ENCODE measurements around the gene ING4.
A peak's percentile ranks its signal among the peaks of the same experiment; 100 is the strongest.

Gene ING4

DNA sequence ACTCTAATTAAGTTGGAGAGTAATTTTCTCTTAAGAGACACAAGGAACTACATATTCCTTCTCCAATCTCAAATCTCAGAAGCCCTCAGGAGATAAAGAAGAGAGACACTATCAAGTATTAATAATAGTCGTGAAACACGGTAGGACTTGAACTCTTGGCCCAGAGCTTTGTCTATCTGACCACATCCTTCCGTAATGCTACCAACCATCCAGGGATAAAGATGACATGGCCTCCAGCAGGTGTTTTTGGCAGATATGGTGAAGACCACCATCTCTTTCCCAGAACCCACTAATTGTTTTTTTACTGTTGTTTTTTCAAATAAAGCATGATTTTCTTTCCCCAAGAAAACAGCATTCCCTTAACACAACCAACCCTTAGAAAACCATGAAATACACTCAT lies 22.9 kb upstream of the ING4 start:
- DNase-seq, result no peak

GRCh38 chr12:6684609-6685008 lies 21.7 kb upstream of the ING4 start:
- peak; percentile 64 for DNase-seq

DNA sequence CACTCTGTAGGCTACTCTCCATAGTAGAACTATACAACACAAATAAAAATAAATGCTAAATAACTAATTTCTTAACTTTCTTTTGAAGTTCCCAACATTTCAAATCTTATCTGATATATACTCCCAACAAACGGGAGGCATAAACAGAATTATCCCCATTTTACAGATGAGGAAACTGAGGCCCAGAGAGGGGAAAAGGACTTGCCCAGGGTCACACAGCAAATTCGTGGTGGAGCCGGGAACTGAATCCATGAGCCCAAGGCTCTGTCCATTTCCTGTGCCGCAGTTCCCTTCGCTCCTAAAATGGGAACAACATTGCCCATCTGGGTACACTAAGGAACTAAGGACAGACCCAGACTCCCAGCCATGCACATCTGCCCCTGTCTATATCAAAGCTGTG lies 14.0 kb upstream of the ING4 start:
- no peak for DNase-seq

DNA sequence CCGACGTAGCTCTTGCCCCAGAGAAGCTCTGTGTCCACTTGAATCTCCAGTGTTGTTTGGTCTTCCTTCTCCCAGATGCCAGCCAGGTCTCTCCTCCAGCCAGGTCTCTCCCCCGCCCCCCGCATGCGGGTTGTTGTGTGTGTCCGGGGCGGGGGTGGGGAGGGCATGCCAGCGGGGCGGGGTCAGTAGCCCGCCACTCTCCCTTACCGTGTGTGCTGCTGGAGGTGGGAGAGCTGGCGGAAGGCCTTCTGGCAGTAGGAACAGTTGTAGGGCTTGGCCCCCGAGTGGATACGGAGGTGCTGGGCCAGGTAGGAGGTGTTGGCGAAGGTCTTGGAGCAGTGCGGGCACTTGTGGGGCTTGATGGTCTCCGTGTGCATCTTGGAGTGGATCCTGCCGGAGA lies 9.2 kb upstream of the ING4 start:
- DNase-seq, result no peak

- no peak for DNase-seq
Observed at GRCh38 chr12:6667559-6668210, 4.8 kb upstream of the ING4 start.

- no peak for DNase-seq
Observed at GRCh38 chr12:6666211-6666610, 3.3 kb upstream of the ING4 start.

DNA sequence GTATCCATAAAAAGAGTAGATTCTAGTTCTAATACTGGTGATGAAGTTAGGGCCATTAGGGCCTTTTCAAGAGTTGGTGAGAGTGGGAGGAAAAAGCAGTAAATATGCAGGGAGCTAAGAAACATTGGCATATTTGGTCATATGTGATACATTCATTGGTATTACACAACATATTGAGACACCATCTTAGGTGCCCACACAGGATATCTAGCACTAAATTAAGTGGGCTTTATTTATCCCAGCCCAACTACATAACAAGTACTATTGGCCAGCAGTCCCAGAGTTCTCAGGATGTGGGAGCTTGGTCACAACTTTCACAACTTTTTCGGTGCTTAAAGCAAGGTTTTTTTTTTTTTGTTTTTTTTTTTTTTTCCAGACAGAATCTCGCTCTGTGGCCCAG lies 2.0 kb upstream of the ING4 start:
- DNase-seq, result peak; percentile 69

GRCh38 chr12:6662602-6662905 lies 365 bp downstream of the ING4 start:
- peak; percentile 18 for DNase-seq

GRCh38 chr12:6653987-6654386 lies 8.9 kb downstream of the ING4 start:
- DNase-seq, result no peak

DNA sequence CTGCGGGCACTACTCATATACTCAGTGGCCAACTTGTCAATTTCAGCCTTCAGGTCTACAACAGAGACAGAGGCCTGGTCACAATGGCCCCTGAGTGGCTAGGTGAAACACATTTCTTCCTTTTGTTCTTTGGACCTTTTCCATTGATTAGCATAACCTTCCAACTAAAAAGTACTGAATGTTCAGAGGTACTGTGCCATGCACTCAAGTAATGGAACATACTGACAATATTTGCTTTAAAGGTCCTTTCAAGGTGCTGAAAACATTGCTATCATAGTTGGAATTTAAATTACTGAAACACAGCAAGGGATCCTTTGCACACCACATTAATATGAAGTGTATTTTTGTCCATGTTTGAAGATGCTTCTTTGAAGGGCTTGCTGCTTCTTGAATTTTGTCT lies 9.6 kb downstream of the ING4 start:
- no peak for DNase-seq

DNA sequence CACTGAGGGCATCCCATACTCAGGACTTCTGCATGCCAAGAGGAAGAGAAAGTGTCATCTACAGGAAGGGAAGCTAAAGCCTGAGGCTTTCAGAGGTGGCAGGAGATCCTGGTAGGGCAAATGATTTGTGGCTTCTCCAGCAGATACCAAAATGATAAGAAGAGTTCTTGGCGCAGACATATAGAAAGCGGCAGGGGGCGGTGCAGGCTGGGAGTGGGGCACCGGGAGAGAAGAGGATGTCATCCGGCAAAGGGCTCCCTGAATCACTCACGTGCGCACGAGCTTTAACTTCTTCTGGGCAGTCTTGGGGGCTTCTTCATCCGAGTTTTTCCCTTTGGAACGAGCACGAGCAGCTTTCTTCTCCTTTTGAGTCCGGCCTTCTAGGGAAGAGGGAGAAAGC lies 10.5 kb downstream of the ING4 start:
- DNase-seq, result no peak

DNA sequence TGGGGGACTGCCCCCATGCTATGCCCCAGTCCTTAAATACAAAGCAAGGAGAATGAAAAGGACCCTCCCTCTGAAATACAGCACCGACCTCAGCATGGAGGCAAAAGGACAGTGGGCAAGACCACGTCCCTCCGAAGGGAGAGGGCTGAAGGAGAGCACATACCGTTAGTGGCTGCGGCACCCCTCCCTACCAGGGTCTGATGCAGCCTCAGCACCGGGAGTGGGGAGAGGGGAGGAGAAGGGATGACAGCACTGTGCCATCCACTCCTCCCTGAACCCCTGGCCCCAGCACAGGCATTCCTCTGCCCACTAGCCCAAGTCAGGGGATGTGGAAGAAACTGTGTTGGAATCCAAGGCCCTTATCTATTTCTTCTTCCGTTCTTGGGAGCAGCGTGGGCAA lies 12.1 kb downstream of the ING4 start:
- no peak for DNase-seq

GRCh38 chr12:6647083-6647604 lies 15.8 kb downstream of the ING4 start, which contains the start of gene ACRBP:
Gene ACRBP (minus strand): TSS chr12:6647432. CDS start chr12:6647366, 66 bp downstream.
- peak; percentile 80 for DNase-seq

DNA sequence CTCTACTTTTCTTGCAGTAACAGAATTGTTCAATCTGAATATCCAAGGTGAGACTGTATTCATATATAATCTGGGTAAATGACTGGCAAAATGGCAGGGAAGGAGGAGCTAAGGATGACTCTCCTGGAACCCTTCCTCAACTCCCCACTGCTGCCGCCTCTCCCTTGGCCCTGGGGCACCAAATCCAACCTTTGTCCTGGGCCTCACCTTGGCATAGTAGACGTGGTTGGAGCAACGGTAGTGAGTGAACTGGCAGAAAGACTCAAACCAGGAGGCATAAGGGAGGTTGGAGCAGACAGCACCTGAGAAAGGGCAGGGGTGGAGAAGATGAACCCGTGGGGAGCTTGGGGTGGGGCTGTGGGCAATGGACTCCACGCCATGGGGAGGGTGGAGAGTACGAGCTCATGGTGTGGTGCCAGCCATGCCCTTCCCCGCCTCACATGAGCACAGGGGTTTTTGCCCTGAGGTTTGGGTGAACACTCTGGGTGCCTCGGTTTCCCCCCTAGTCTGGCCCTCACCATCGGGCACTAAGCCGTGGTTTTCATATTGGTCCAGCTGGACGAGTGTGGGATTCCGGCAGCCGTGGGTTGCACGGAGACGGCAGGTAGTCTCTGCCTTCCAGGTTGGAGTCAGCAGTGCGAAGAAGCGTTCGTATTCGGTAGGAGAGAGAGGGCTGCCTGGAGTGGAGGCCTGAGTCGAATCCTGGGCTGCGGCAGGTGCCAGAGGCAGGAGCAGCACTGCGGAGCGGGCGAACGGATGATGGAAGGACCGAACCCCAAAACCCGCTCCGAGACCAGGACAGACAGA lies 16.4 kb downstream of the ING4 start:
- no peak for DNase-seq

DNA sequence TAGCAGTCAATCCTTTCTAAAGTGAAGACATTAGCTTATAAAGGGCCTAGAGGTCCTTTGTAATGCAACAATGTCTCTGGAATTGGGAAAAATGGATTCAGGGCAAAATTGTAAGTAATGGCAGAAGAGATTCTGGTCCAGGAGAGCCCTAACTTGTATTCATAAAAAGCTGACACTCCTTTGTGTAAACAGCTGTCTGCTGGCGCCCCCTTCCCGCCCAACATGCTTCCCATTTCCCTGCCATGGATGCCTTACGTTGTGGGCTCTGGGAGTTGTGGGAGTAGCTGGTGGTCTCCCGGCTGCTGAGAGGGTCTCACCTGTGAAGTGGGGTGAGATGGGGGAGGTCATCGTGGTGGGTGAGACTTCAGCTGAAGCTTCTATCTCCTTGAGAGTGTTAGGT lies 18.0 kb downstream of the ING4 start:
- peak; percentile 36 for DNase-seq

GRCh38 chr12:6644257-6644596 lies 18.7 kb downstream of the ING4 start:
- peak; percentile 95 for DNase-seq

GRCh38 chr12:6643569-6644256 lies 19.2 kb downstream of the ING4 start:
- DNase-seq, result peak; percentile 89

DNA sequence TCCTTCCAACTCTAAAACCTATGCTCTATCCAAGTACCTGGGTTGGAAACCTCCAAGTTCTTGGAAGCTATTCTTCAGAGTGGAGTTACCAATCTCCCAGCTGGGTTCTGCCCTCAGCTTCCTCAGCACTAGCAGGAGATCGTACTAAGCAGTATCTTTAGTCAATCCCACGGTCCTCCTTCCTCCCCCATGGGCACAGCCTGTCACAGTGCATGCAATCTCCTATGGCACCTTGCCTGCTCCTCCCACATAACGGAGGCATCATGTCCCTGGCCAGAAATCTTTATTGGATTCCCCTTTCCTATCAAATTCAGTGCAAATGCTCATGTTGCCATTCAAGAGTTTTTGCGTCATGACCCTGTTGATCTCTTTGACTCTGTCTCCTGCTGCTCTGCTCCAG lies 21.8 kb downstream of the ING4 start:
- DNase-seq, result no peak

DNA sequence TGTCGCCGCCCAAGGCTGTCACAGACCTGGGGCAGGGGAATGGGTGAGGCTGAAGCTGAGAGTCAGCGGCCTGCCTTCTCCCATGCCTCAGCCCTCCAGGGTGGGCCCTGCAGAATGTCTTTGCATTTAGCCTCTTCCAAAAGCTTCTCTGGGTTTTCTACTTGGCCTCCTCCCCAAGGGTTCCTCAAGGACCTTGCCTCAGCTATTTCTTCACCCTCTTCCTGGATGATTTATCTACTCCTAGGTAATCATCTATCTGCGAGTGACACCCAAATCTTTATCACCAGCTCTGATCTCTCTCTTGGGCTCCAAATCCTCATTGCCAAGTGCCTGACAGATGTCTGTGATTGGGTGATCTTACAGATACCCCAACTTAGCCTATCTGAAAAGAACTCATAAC lies 22.4 kb downstream of the ING4 start:
- no peak for DNase-seq

GRCh38 chr12:6639151-6639801 lies 23.6 kb downstream of the ING4 start:
- DNase-seq, result peak; percentile 58

GRCh38 chr12:6638305-6638704 lies 24.6 kb downstream of the ING4 start:
- peak; percentile 68 for DNase-seq

DNA sequence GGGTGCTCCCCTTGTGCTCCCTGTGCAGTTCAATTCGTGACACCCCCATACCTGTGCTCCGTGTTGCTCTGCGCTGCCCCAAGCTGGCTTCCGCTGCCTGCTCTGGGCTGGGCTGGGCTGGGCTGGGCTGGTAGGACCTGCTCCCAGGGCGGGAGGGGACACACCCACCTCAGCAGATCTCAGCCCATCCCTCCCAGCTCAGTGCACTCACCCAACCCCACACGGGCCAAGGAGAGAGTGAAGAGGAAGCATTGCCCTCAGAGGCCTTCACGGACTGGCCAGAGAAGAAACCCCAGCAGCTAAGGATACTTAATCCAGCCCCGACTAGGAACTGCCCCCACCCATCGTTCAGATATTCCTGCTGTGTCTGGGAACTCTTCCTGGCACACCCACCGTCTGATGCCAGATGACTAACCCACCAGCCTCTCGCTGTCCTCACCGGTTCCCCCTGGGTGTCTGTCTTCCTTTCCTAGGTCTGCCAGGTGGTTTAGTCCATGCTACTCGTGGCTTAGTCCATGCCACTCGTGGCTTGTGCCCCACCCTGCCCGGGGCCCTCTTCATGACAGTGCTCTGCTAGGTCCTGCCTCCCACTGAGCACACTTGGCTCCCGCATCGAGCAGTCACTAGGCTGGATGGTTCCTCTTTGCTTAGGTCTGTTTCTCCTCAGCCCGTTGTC lies 26.9 kb downstream of the ING4 start, which contains the start of gene LPAR5:
TSS of gene LPAR5 (minus strand) at position 104 of the 676 bp plus-strand sequence. CDS start 14,711 bp downstream, outside the sequence.
- peak; percentile 59 for DNase-seq

DNA sequence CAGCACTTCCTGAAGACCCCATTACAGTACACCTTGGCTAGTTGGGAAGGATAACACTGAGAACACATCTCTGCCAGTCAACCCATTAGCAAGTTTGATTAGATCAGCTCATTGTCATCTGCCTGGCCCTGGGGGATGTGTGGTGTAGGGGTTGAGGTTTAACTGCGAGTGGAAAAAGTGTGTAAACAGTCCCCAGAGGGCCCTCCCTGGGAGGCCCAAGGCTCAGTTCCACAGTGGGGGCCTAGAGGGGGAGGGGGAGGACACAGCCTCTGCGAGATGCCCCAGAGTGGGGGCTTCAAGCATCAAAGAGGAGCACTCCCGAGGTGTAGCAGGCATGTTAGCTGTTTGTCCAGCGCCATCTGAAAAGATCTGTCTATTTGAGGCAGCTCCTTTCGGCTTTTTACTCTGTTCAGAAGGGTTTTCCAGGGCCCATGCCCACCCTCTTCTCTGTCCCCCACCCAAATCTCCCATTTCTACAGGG lies 27.5 kb downstream of the ING4 start:
- no peak for DNase-seq
